DOHH2 (cell line): ENCODE results near the gene WNT3.
"Not testable (repeated sequence)": the region's sequence is repeated elsewhere in the genome, so short reads cannot be mapped to it uniquely, and the experiment has no call there.

Source experiments
- H3F3A ChIP-seq: fragments of 200-600 bp; sonication (generic), shearing (Covaris generic); 2 replicates; pipeline ENCODE4 v1.6.0; 2016; ENCODE audit warnings: antibody characterized with exemption, mild to moderate bottlenecking; ENCODE audit not compliant: control insufficient read depth, insufficient read depth
- H3K27ac ChIP-seq: fragments of 200-600 bp; sonication (generic); 2 replicates; pipeline ENCODE4 v1.5.1; 2014; ENCODE audit warnings: low read depth, mild to moderate bottlenecking, low read length, moderate library complexity
- H3K27me3 ChIP-seq: fragments of 200-600 bp; sonication (generic); 2 replicates; pipeline ENCODE4 v1.6.1; 2014; ENCODE audit warnings: mild to moderate bottlenecking, low read length, mixed read lengths; ENCODE audit not compliant: control insufficient read depth
- H3K36me3 ChIP-seq: fragments of 200-600 bp; sonication (generic); 2 replicates; pipeline ENCODE4 v1.6.1; 2014; ENCODE audit warnings: mild to moderate bottlenecking, low read length, moderate library complexity, mixed read lengths; ENCODE audit not compliant: control insufficient read depth
- H3K4me1 ChIP-seq: fragments of 200-600 bp; sonication (generic); 2 replicates; pipeline ENCODE4 v1.6.1; 2014; ENCODE audit warnings: mild to moderate bottlenecking, low read length, mixed read lengths; ENCODE audit not compliant: control insufficient read depth
- H3K4me2 ChIP-seq: fragments of 200-600 bp; sonication (generic); 2 replicates; pipeline ENCODE4 v1.6.0; 2014; ENCODE audit warnings: mild to moderate bottlenecking, low read length, moderate library complexity
- H3K4me3 ChIP-seq: fragments of 200-600 bp; sonication (generic); 2 replicates; pipeline ENCODE4 v1.5.1; 2014; ENCODE audit warnings: mild to moderate bottlenecking, low read length, mixed read lengths
- H3K79me2 ChIP-seq: fragments of 200-600 bp; sonication (generic); 2 replicates; pipeline ENCODE4 v1.6.1; 2014; ENCODE audit warnings: mild to moderate bottlenecking, low read length, mixed read lengths; ENCODE audit not compliant: control insufficient read depth
- H3K9me2 ChIP-seq: fragments of 200-600 bp; sonication (generic); replicated peaks from 2 replicates; pipeline ENCODE4 v1.6.1; 2014; ENCODE audit warnings: mild to moderate bottlenecking, low read length, mixed read lengths; ENCODE audit not compliant: control insufficient read depth
- H3K9me3 ChIP-seq: fragments of 200-600 bp; sonication (generic); 2 replicates; pipeline ENCODE4 v1.6.1; 2014; ENCODE audit warnings: antibody characterized with exemption, low read length, mixed read lengths; ENCODE audit not compliant: control insufficient read depth, insufficient read depth
- H4K20me1 ChIP-seq: fragments of 200-600 bp; sonication (generic); 2 replicates; pipeline ENCODE4 v1.6.0; 2014; ENCODE audit warnings: low read depth, mild to moderate bottlenecking, antibody characterized with exemption, low read length, moderate library complexity; ENCODE audit not compliant: control insufficient read depth, insufficient read depth
- EZH2phosphoT487 ChIP-seq: fragments of 200-600 bp; sonication (generic); IDR thresholded peaks from 2 replicates; pipeline ENCODE4 v1.6.1; 2017; ENCODE audit warnings: borderline replicate concordance, mild to moderate bottlenecking, antibody characterized with exemption, low read length, moderate library complexity, mixed read lengths
- TF ChIP-seq, protein P1 (sequence below): fragments of 200-600 bp; sonication (generic); IDR thresholded peaks from one replicate; pipeline ENCODE4 v1.5.1; 2014; ENCODE audit warnings: antibody characterized with exemption, mild to moderate bottlenecking, low read depth, low read length; ENCODE audit not compliant: poor library complexity, severe bottlenecking

The WNT3 gene

GRCh38 chr17:46758614-46759013 is 59.9 kb downstream of the WNT3 start:
- H4K20me1 ChIP-seq: no peaks in the 10 kb centered on the region
- no peaks in the 10 kb centered on the region for H3K9me3 ChIP-seq
- no peaks in the 10 kb centered on the region for H3K4me1 ChIP-seq
- H3K4me2 ChIP-seq: no peak overlapping the region
- no peaks in the 10 kb centered on the region for H3K9me2 ChIP-seq
- H3K4me3 ChIP-seq: no peak overlapping the region
- TF ChIP-seq, protein P1, sequence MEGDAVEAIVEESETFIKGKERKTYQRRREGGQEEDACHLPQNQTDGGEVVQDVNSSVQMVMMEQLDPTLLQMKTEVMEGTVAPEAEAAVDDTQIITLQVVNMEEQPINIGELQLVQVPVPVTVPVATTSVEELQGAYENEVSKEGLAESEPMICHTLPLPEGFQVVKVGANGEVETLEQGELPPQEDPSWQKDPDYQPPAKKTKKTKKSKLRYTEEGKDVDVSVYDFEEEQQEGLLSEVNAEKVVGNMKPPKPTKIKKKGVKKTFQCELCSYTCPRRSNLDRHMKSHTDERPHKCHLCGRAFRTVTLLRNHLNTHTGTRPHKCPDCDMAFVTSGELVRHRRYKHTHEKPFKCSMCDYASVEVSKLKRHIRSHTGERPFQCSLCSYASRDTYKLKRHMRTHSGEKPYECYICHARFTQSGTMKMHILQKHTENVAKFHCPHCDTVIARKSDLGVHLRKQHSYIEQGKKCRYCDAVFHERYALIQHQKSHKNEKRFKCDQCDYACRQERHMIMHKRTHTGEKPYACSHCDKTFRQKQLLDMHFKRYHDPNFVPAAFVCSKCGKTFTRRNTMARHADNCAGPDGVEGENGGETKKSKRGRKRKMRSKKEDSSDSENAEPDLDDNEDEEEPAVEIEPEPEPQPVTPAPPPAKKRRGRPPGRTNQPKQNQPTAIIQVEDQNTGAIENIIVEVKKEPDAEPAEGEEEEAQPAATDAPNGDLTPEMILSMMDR: no peak
- no peaks in the 10 kb centered on the region for H3K79me2 ChIP-seq
- H3K27me3 ChIP-seq: no peaks in the 10 kb centered on the region
- H3K36me3 ChIP-seq: peaks cover 27% of the 10 kb centered on the region
- H3F3A ChIP-seq: no peaks in the 10 kb centered on the region
- H3K27ac ChIP-seq: no peak overlapping the region

DNA sequence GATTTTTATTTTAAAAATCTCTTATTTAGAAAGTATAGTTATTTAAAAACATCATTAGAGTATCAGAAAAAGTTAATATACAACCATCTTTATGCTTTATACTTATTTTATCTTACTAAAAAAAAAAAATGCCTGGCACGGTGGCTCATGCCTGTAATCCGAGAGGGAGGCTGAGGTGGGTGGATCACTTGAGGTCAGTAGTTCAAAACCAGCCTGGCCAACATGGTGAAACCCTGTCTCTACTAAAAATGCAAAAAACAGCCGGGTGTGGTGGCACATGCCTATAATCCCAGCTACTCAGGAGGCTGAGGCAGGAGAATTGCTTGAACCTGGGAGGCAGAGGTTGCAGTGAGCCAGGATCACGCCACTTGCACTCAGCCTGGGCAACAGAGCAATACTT is 60.9 kb downstream of the WNT3 start:
- H3K9me3 ChIP-seq, H3K4me2 ChIP-seq, H3K9me2 ChIP-seq: not testable (repeated sequence)

GRCh38 chr17:46756861-46757260 is 61.6 kb downstream of the WNT3 start:
- Histone ChIP-seq H3K9me2 (no peaks in the 10 kb centered on the region), H3K9me3 (no peaks in the 10 kb centered on the region), H3K79me2 (no peaks in the 10 kb centered on the region), H3F3A (no peaks in the 10 kb centered on the region), H3K27ac (no peak overlapping the region), H4K20me1 (no peaks in the 10 kb centered on the region), H3K27me3 (no peaks in the 10 kb centered on the region), H3K36me3 (peaks cover 31% of the 10 kb centered on the region), H3K4me2 (no peak overlapping the region), H3K4me1 (no peaks in the 10 kb centered on the region), H3K4me3 (no peak overlapping the region)
- no peak for TF ChIP-seq EZH2phosphoT487
- TF ChIP-seq, protein P1: no peak

More for the DNA sequence above, 60.9 kb downstream of the WNT3 start:
- H3F3A ChIP-seq, H3K27ac ChIP-seq, H3K4me3 ChIP-seq, H3K4me1 ChIP-seq, H3K79me2 ChIP-seq, H3K27me3 ChIP-seq, H4K20me1 ChIP-seq: not testable (repeated sequence)
- peaks cover 29% of the 10 kb centered on the region for H3K36me3 ChIP-seq

GRCh38 chr17:46756081-46756735 is 62.3 kb downstream of the WNT3 start:
- H3K27ac ChIP-seq: no peak overlapping the region
- H4K20me1 ChIP-seq: no peaks in the 10 kb centered on the region
- no peaks in the 10 kb centered on the region for H3K9me3 ChIP-seq
- H3F3A ChIP-seq: no peaks in the 10 kb centered on the region
- no peaks in the 10 kb centered on the region for H3K79me2 ChIP-seq
- no peak overlapping the region for H3K4me2 ChIP-seq
- peaks cover 38% of the 10 kb centered on the region for H3K36me3 ChIP-seq
- no peaks in the 10 kb centered on the region for H3K9me2 ChIP-seq
- H3K4me3 ChIP-seq: no peak overlapping the region
- H3K4me1 ChIP-seq: no peaks in the 10 kb centered on the region
- TF ChIP-seq, protein P1: no peak
- TF ChIP-seq EZH2phosphoT487: no peak
- H3K27me3 ChIP-seq: no peaks in the 10 kb centered on the region
